H1 (cell line): ENCODE measurements around the gene CA9. TPM values are rescaled to one million over a fixed set of nuclear protein-coding genes. Genes with fewer than 3 reads are reported as not detected.

Source experiments
- CTCF ChIA-PET: fragments of 300-600 bp; sonication (Branson Sonifier 250); formaldehyde crosslinking; loops from one replicate; lab custom pipeline; 2021; ENCODE audit not compliant: partially characterized antibody; lab: Charles Lee
- POLR2A ChIA-PET: fragments of 300-600 bp; sonication (Branson Sonifier 250); formaldehyde crosslinking; loops from one replicate; lab custom pipeline; 2021; ENCODE audit warnings: inconsistent platforms; ENCODE audit not compliant: partially characterized antibody; lab: Charles Lee
- DNase-seq, 2 experiments: peaks; one replicate each; pipeline versions ENCODE4 v3.0.0 to v3.0.0-alpha.2; 2010 to 2022; ENCODE audit warnings: low spot score in 2 of 2, low read depth in 1 of 2, mixed read lengths in 1 of 2
- FAIRE-seq: peaks from 2 replicates; lab custom pipeline; 2011; peaks lifted over from hg19 to GRCh38; lab: Jason Lieb, UNC
- H2AFZ ChIP-seq: 2 replicates; pipeline ENCODE4 v1.8.1; 2012; ENCODE audit warnings: low read length, inconsistent platforms
- H2AK5ac ChIP-seq: 2 replicates; pipeline ENCODE4 v1.6.1; 2013; ENCODE audit warnings: low read depth, low read length
- H2BK120ac ChIP-seq: replicated peaks from 2 replicates; pipeline ENCODE3; 2013; ENCODE audit warnings: low read depth, low read length, inconsistent platforms
- H2BK12ac ChIP-seq: 2 replicates; pipeline ENCODE4 v1.6.1; 2013; ENCODE audit warnings: low read depth, low read length
- H2BK15ac ChIP-seq: 2 replicates; pipeline ENCODE4 v1.6.1; 2013; ENCODE audit warnings: low read length
- H2BK20ac ChIP-seq: 2 replicates; pipeline ENCODE4 v1.6.1; 2013; ENCODE audit warnings: low read length
- H2BK5ac ChIP-seq: 2 replicates; pipeline ENCODE4 v1.6.1; 2013; ENCODE audit warnings: low read depth, low read length
- H3K14ac ChIP-seq: 2 replicates; pipeline ENCODE4 v1.6.1; 2013; ENCODE audit warnings: inconsistent platforms; ENCODE audit not compliant: insufficient read length
- H3K18ac ChIP-seq: 2 replicates; pipeline ENCODE4 v1.6.1; 2013; ENCODE audit warnings: low read length; ENCODE audit errors: extremely low read depth
- H3K23ac ChIP-seq: 2 replicates; pipeline ENCODE4 v1.6.1; 2013; ENCODE audit warnings: inconsistent platforms; ENCODE audit not compliant: insufficient read length
- H3K23me2 ChIP-seq: 2 replicates; pipeline ENCODE4 v1.6.1; 2013; ENCODE audit warnings: low read depth, low read length
- H3K27ac ChIP-seq: 2 replicates; pipeline ENCODE4 v1.6.1; 2011; ENCODE audit warnings: low read depth, low read length, inconsistent platforms
- H3K27me3 ChIP-seq, 4 experiments: replicated peaks in 1 of 4; 1 replicate in 1 of 4; 2 replicates in 3 of 4; pipeline versions ENCODE4 v1.6.1 to v1.8.1; 2011 to 2013; ENCODE audit warnings: low read length in 3 of 4, mild to moderate bottlenecking in 3 of 4, inconsistent platforms in 2 of 4, mixed read lengths in 2 of 4, moderate library complexity in 1 of 4; ENCODE audit not compliant: control insufficient read depth in 3 of 4, insufficient read depth in 3 of 4; ENCODE audit errors: extremely low read depth in 1 of 4
- H3K36me3 ChIP-seq, 4 experiments: 2 replicates each; pipeline versions ENCODE4 v1.6.1 to v1.8.1; 2011 to 2013; ENCODE audit warnings: mild to moderate bottlenecking in 4 of 4, low read length in 3 of 4, moderate library complexity in 2 of 4, control low read depth in 1 of 4, inconsistent platforms in 1 of 4; ENCODE audit not compliant: insufficient read depth in 4 of 4, control insufficient read depth in 2 of 4
- H3K4ac ChIP-seq: replicated peaks from 2 replicates; pipeline ENCODE3; 2013; ENCODE audit warnings: low read length, low read depth, mixed read lengths, inconsistent platforms; ENCODE audit not compliant: insufficient read length
- H3K4me1 ChIP-seq, 4 experiments: replicated peaks in 1 of 4; 1 replicate in 1 of 4; 2 replicates in 3 of 4; pipeline versions ENCODE4 v1.6.1 to v1.8.1; 2011 to 2013; ENCODE audit warnings: low read length in 3 of 4, inconsistent platforms in 2 of 4, mixed read lengths in 1 of 4; ENCODE audit not compliant: insufficient read depth in 4 of 4, control insufficient read depth in 3 of 4
- H3K4me2 ChIP-seq, 2 experiments: 2 replicates each; pipeline versions ENCODE4 v1.6.1 to v1.8.1; 2011 to 2013; ENCODE audit warnings: low read depth in 2 of 2, low read length in 2 of 2, control low read depth in 1 of 2, inconsistent platforms in 1 of 2, mild to moderate bottlenecking in 1 of 2; ENCODE audit not compliant: insufficient read depth in 1 of 2
- H3K4me3 ChIP-seq, 4 experiments: fragments of 200-600, 300-600 bp in 1 of 4; sonication (generic), shearing (Covaris generic), sonication (Bioruptor Twin) in 1 of 4; 2 replicates each; pipeline versions ENCODE4 v1.5.1 to v1.8.1; 2011 to 2016; ENCODE audit warnings: low read length in 4 of 4, low read depth in 3 of 4, control low read depth in 2 of 4, inconsistent platforms in 2 of 4, mild to moderate bottlenecking in 2 of 4, mixed read lengths in 1 of 4, moderate library complexity in 1 of 4; ENCODE audit not compliant: insufficient read depth in 2 of 4; ENCODE audit errors: extremely low read depth in 1 of 4
- H3K56ac ChIP-seq: replicated peaks from 2 replicates; pipeline ENCODE3; 2013; ENCODE audit warnings: low read depth, mild to moderate bottlenecking, mixed read lengths, low read length, inconsistent platforms; ENCODE audit not compliant: insufficient read length
- H3K79me1 ChIP-seq: 2 replicates; pipeline ENCODE4 v1.6.1; 2013; ENCODE audit warnings: low read depth, low read length, control low read depth
- H3K79me2 ChIP-seq, 2 experiments: 2 replicates each; pipeline versions ENCODE4 v1.6.1 to v1.8.1; 2012 to 2013; ENCODE audit warnings: low read length in 2 of 2, mild to moderate bottlenecking in 2 of 2, inconsistent platforms in 1 of 2; ENCODE audit not compliant: insufficient read depth in 2 of 2, control insufficient read depth in 1 of 2
- H3K9ac ChIP-seq, 4 experiments: replicated peaks in 1 of 4; 1 replicate in 1 of 4; 2 replicates in 3 of 4; pipeline versions ENCODE4 v1.6.1 to v1.8.1; 2011 to 2013; ENCODE audit warnings: low read depth in 3 of 4, low read length in 3 of 4, control low read depth in 2 of 4, mild to moderate bottlenecking in 2 of 4, moderate library complexity in 2 of 4, inconsistent platforms in 1 of 4; ENCODE audit errors: extremely low read depth in 1 of 4
- H3K9me3 ChIP-seq, 2 experiments: 2 replicates each; pipeline versions ENCODE4 v1.6.1 to v1.8.1; 2012 to 2013; ENCODE audit warnings: mild to moderate bottlenecking in 2 of 2, moderate library complexity in 2 of 2, control low read depth in 1 of 2, inconsistent platforms in 1 of 2, low read depth in 1 of 2, low read length in 1 of 2, mixed read lengths in 1 of 2; ENCODE audit not compliant: insufficient read depth in 2 of 2
- H4K20me1 ChIP-seq, 2 experiments: replicated peaks in 1 of 2; 2 replicates each; pipeline versions ENCODE3 to v1.8.1; 2011 to 2013; ENCODE audit warnings: inconsistent platforms in 2 of 2, low read length in 2 of 2, mild to moderate bottlenecking in 1 of 2; ENCODE audit not compliant: insufficient read depth in 2 of 2, control insufficient read depth in 1 of 2
- H4K5ac ChIP-seq: 2 replicates; pipeline ENCODE4 v1.6.1; 2013; ENCODE audit warnings: low read length, low read depth, mixed read lengths, inconsistent platforms; ENCODE audit not compliant: insufficient read length
- H4K8ac ChIP-seq: 2 replicates; pipeline ENCODE4 v1.8.0; 2013; ENCODE audit warnings: mild to moderate bottlenecking, moderate library complexity, low read length, inconsistent platforms; ENCODE audit not compliant: insufficient read depth; ENCODE audit errors: extremely low read depth
- H4K91ac ChIP-seq: replicated peaks from 2 replicates; pipeline ENCODE3; 2013; ENCODE audit warnings: low read length, mixed read lengths, inconsistent platforms; ENCODE audit not compliant: insufficient read length
- CBX5 ChIP-seq: fragments of 300-800, 300-1000 bp; sonication (generic); IDR thresholded peaks from 2 replicates; pipeline ENCODE4 v1.7.1; 2016; ENCODE audit warnings: antibody characterized with exemption, low read length, low read depth
- CBX8 ChIP-seq: fragments of 300-800, 300-1000 bp; sonication (generic); IDR thresholded peaks from 2 replicates; pipeline ENCODE4 v1.7.1; 2016; ENCODE audit warnings: low read depth, low read length, borderline replicate concordance
- CTBP2 ChIP-seq: IDR thresholded peaks from 2 replicates; pipeline ENCODE4 v1.7.0; 2011; ENCODE audit warnings: borderline replicate concordance, mild to moderate bottlenecking, moderate library complexity, mixed read lengths, low read length; ENCODE audit not compliant: insufficient read depth, insufficient read length
- EP300 ChIP-seq, 2 experiments: IDR thresholded peaks; 1 replicate in 1 of 2; 2 replicates in 1 of 2; pipeline ENCODE4 v1.6.1; 2011 to 2012; ENCODE audit warnings: low read depth in 2 of 2, low read length in 2 of 2, mild to moderate bottlenecking in 2 of 2, borderline replicate concordance in 1 of 2, inconsistent platforms in 1 of 2, moderate library complexity in 1 of 2
- POU5F1 ChIP-seq: IDR thresholded peaks from 2 replicates; pipeline ENCODE4 v1.6.1; 2011; ENCODE audit warnings: low read depth, mild to moderate bottlenecking, low read length, moderate library complexity
- TEAD4 ChIP-seq: IDR thresholded peaks from 2 replicates; pipeline ENCODE4 v1.6.1; 2012; ENCODE audit warnings: low read depth, low read length, inconsistent platforms, mixed read lengths
- WGBS, 2 experiments: shearing (Covaris generic) in 1 of 2; methylation state at CpG; one replicate each; pipeline versions ENCODE4 v1.1.6 to v1.1.7; 2013 to 2015; ENCODE audit warnings: low lambda C conversion rate in 2 of 2, mixed read lengths in 2 of 2, inconsistent platforms in 1 of 2, low coverage in 1 of 2, missing lambda C conversion rate in 1 of 2; ENCODE audit not compliant: insufficient replicate concordance in 2 of 2, insufficient coverage in 1 of 2, insufficient read length in 1 of 2; ENCODE audit errors: extremely low coverage in 1 of 2, missing lambda C conversion rate in 1 of 2; 5-methylcytosine and 5-hydroxymethylcytosine counted together
- polyA plus RNA-seq, 7 experiments: library from polyadenylated mRNA; depleted of rRNA in 3 of 7; stranded (reverse) in 5 of 7; unstranded in 2 of 7; fragments of >200 nt in 5 of 7; fragments of 200-250 nt in 2 of 7; gene quantifications; 1 replicate in 5 of 7; 2 replicates in 1 of 7; 4 replicates in 1 of 7; pipeline versions ENCODE4 v1.2.1 to v1.2.3, GENCODE V29; 2011 to 2013; ENCODE audit warnings: missing spikeins in 2 of 7, mixed read lengths in 2 of 7
- total RNA-seq: library from RNA; stranded (reverse); fragmentation: NEBNext Ultra II Directional; extraction: Animal tissue kit (Norgen Biotek cat#: 25700); gene quantifications from 2 replicates; pipeline ENCODE4 v1.2.1, GENCODE V29; 2021
- TF ChIP-seq, protein P1 (sequence below), 3 experiments: IDR thresholded peaks; 1 replicate in 2 of 3; 2 replicates in 1 of 3; pipeline versions ENCODE4 v1.5.1 to v1.6.1; 2011; ENCODE audit warnings: low read length in 3 of 3, mild to moderate bottlenecking in 3 of 3, inconsistent platforms in 2 of 3, low read depth in 1 of 3, moderate library complexity in 1 of 3; ENCODE audit not compliant: insufficient read depth in 1 of 3; ENCODE audit errors: control extremely low read depth in 1 of 3

Gene CA9
- total and polyA plus RNA-seq, 2 of the 8 experiments (the other 6 are each of a cell fraction or from before 2014, with no cell fraction given): 1.3 to 1.8 TPM

DNA sequence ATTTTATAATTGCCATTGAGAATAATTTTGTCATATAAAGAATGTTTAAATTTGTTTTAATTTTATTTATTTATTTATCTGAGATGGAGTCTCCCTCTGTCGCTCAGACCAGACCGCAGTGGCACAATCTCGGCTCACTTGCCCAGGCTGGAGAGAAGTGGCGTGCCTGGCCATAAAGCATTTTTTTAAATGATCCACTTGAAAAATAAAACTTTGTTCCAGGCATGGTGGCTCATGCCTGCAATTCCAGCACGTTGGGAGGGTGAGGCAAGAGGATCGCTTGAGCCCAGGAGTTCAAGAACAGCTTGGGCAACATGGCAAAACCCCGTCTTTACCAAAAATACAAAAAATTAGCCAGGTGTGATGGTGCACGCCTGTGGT is 20.9 kb upstream of the CA9 start:
- CTCF ChIA-PET: interaction anchor here (15.9 kb wide), 1 partner anchor 40 kb away, joined by 347 read pairs; the partner anchor contains the start of gene TPM2
- WGBS, 2 experiments: 86% methylated on average over 8 of the region's 8 CpGs; no CpG with 5 or more reads in 1 of the 2 experiments

More for the DNA sequence above, 20.9 kb upstream of the CA9 start:
- H3K4ac ChIP-seq: no peak overlapping the region
- H3K79me1 ChIP-seq: no peaks in the 10 kb centered on the region
- H3K4me2 ChIP-seq: no peak overlapping the region
- no peak overlapping the region for H3K14ac ChIP-seq
- H2AK5ac ChIP-seq: no peak overlapping the region
- DNase-seq: no peak
- no peaks in the 10 kb centered on the region for H3K9me3 ChIP-seq
- H2BK15ac ChIP-seq: no peak overlapping the region
- no peak overlapping the region for H4K91ac ChIP-seq
- FAIRE-seq: no peak
- no peak overlapping the region for H2BK5ac ChIP-seq
- H2BK20ac ChIP-seq: no peak overlapping the region
- H2BK12ac ChIP-seq: no peak overlapping the region
- peaks cover 2 to 17% (median 12%) of the 10 kb centered on the region in 4 experiments; a peak in 6 of 7 replicates for H3K4me1 ChIP-seq
- H3K79me2 ChIP-seq: no peaks in the 10 kb centered on the region
- POLR2A ChIA-PET: interaction anchor here (0.8 to 1.4 kb wide), 2 partner anchors 31 to 49 kb away, joined by 3 read pairs; no protein-coding TSS in a partner anchor
- H3K18ac ChIP-seq: no peak overlapping the region
- no peak overlapping the region for H3K56ac ChIP-seq
- no peak overlapping the region for H2BK120ac ChIP-seq
- H3K36me3 ChIP-seq: no peaks in the 10 kb centered on the region
- H3K9ac ChIP-seq: no peak overlapping the region
- H3K27ac ChIP-seq: no peak overlapping the region
- peaks cover 8% of the 10 kb centered on the region for H3K23me2 ChIP-seq
- H4K8ac ChIP-seq: no peak overlapping the region
- no peak overlapping the region for H4K5ac ChIP-seq
- no peaks in the 10 kb centered on the region for H4K20me1 ChIP-seq
- H3K4me3 ChIP-seq: no peak overlapping the region
- peaks cover 0 to 7% (median 0%) of the 10 kb centered on the region in 4 experiments; a peak in 1 of 7 replicates for H3K27me3 ChIP-seq
- no peak overlapping the region for H3K23ac ChIP-seq
- TF ChIP-seq CBX8: no peak
- TF ChIP-seq CTBP2: no peak
- no peak for TF ChIP-seq TEAD4
- no peak for TF ChIP-seq CBX5
- no peak for TF ChIP-seq EP300 (IDR thresholded peaks at IDR 0.05; ENCODE audit: borderline replicate concordance in 1 of 2, low read depth in 2 of 2, low read length in 2 of 2)
- TF ChIP-seq, protein P1, sequence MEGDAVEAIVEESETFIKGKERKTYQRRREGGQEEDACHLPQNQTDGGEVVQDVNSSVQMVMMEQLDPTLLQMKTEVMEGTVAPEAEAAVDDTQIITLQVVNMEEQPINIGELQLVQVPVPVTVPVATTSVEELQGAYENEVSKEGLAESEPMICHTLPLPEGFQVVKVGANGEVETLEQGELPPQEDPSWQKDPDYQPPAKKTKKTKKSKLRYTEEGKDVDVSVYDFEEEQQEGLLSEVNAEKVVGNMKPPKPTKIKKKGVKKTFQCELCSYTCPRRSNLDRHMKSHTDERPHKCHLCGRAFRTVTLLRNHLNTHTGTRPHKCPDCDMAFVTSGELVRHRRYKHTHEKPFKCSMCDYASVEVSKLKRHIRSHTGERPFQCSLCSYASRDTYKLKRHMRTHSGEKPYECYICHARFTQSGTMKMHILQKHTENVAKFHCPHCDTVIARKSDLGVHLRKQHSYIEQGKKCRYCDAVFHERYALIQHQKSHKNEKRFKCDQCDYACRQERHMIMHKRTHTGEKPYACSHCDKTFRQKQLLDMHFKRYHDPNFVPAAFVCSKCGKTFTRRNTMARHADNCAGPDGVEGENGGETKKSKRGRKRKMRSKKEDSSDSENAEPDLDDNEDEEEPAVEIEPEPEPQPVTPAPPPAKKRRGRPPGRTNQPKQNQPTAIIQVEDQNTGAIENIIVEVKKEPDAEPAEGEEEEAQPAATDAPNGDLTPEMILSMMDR (IDR thresholded peaks at IDR 0.05; ENCODE audit: control extremely low read depth in 1 of 3, insufficient read depth in 1 of 3, low read depth in 1 of 3, low read length in 3 of 3): no peak
- no peak for TF ChIP-seq POU5F1
- TF ChIP-seq, all 59 proteins: peak for 0
- no peak overlapping the region for H2AFZ ChIP-seq
